ENCODE measurements around the gene TFCP2. TPM values are rescaled to one million over a fixed set of nuclear protein-coding genes. Genes with fewer than 3 reads are reported as not detected.

Gene TFCP2
- total RNA-seq, 1 donor from 2014 or later, result 15.5 TPM

- peaks cover 0 to 9% of the 10 kb centered on the region in 2 donors for H3K36me3 ChIP-seq
- intact Hi-C loops (cut with DNase I), result no loop called here
Measured at GRCh38 chr12:51200806-51201205, 27.9 kb upstream of the TFCP2 start.

GRCh38 chr12:51200156-51200555 is 27.2 kb upstream of the TFCP2 start:
- H3K4me1 ChIP-seq, result no peaks in the 10 kb centered on the region
- no peak overlapping the region for H3K4me3 ChIP-seq
- H3K27ac ChIP-seq, result no peak overlapping the region
- no peaks in the 10 kb centered on the region for H3K27me3 ChIP-seq
- DNase-seq (ENCODE audit: extremely low spot score in 2 of 2), result no peak
- TF ChIP-seq CTCF (IDR thresholded peaks at IDR 0.05) (no peak), POLR2A (IDR thresholded peaks at IDR 0.05) (no peak), POLR2AphosphoS5 (IDR thresholded peaks at IDR 0.05; ENCODE audit: insufficient read depth in 1 of 2, low read depth in 1 of 2) (no peak)
- intact Hi-C loops (cut with DNase I), result no loop called here
- H3K9me3 ChIP-seq, result no peaks in the 10 kb centered on the region
- H3K36me3 ChIP-seq, result peaks cover 0 to 9% of the 10 kb centered on the region in 2 donors

More at GRCh38 chr12:51200806-51201205, 27.9 kb upstream of the TFCP2 start:
- DNase-seq (ENCODE audit: extremely low spot score in 2 of 2), result no peak
- TF ChIP-seq CTCF (IDR thresholded peaks at IDR 0.05), result no peak
- TF ChIP-seq POLR2A (IDR thresholded peaks at IDR 0.05), result no peak
- no peak for TF ChIP-seq POLR2AphosphoS5 (IDR thresholded peaks at IDR 0.05; ENCODE audit: insufficient read depth in 1 of 2, low read depth in 1 of 2)
- Histone ChIP-seq H3K27me3 (no peaks in the 10 kb centered on the region), H3K9me3 (no peaks in the 10 kb centered on the region), H3K27ac (no peak overlapping the region), H3K4me3 (no peak overlapping the region), H3K4me1 (no peaks in the 10 kb centered on the region)

- H3K4me3 ChIP-seq, result no peak overlapping the region
- TF ChIP-seq CTCF (IDR thresholded peaks at IDR 0.05) (no peak), POLR2AphosphoS5 (IDR thresholded peaks at IDR 0.05; ENCODE audit: insufficient read depth in 1 of 2, low read depth in 1 of 2) (no peak), POLR2A (IDR thresholded peaks at IDR 0.05) (no peak)
- intact Hi-C loops (cut with DNase I), result no loop called here
- H3K9me3 ChIP-seq, result no peaks in the 10 kb centered on the region
- DNase-seq (ENCODE audit: extremely low spot score in 2 of 2), result no peak
- no peaks in the 10 kb centered on the region for H3K27me3 ChIP-seq
- no peaks in the 10 kb centered on the region for H3K4me1 ChIP-seq
- peaks cover 0 to 9% of the 10 kb centered on the region in 2 donors for H3K36me3 ChIP-seq
- H3K27ac ChIP-seq, result no peak overlapping the region
Measured at GRCh38 chr12:51199366-51199945, 26.5 kb upstream of the TFCP2 start.

GRCh38 chr12:51198568-51199365 is 25.8 kb upstream of the TFCP2 start:
- H3K27me3 ChIP-seq, result no peaks in the 10 kb centered on the region
- intact Hi-C loops (cut with DNase I), result no loop called here
- TF ChIP-seq POLR2A (IDR thresholded peaks at IDR 0.05) (no peak), CTCF (IDR thresholded peaks at IDR 0.05) (no peak), POLR2AphosphoS5 (IDR thresholded peaks at IDR 0.05; ENCODE audit: insufficient read depth in 1 of 2, low read depth in 1 of 2) (no peak)
- no peak for DNase-seq (ENCODE audit: extremely low spot score in 2 of 2)
- H3K4me1 ChIP-seq, result no peaks in the 10 kb centered on the region
- H3K4me3 ChIP-seq, result no peak overlapping the region
- peaks cover 0 to 9% of the 10 kb centered on the region in 2 donors for H3K36me3 ChIP-seq
- no peak overlapping the region for H3K27ac ChIP-seq
- H3K9me3 ChIP-seq, result no peaks in the 10 kb centered on the region
